Stimulated activated CD4-positive, alpha-beta T cell treated with anti-CD3 and anti-CD28 coated beads, TNF-alpha, amount 100 ng/mL, for 24 hours (primary cell): ENCODE results near the gene OR5A2.
"Not testable (repeated sequence)": the region's sequence is repeated elsewhere in the genome, so short reads cannot be mapped to it uniquely, and the experiment has no call there.

Experiments used
- DNase-seq, 3 experiments: peaks; one replicate each; pipeline ENCODE4 v3.0.0-alpha.2; 2020; ENCODE audit warnings: low read depth in 3 of 3

OR5A2 gene

DNA sequence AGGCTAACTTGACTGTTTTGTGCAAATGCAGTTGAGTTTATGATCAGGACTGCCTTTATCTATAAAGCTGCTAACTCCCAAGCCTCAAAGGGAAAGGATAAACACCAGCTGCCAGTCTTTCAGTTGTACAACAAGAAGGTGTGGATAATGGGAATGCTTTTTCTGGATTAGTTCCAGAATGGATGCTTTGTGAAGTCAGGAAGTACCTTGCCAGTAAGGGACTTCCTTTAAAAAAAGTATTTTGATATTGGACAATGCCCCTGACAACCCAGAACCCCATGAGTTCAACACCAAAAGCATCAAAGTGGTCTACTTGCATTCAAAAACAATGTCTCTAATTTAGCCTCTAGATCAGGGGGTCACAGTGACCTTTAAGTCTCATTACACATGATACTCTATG is 32.0 kb downstream of the OR5A2 start:
- no peak for DNase-seq

DNA sequence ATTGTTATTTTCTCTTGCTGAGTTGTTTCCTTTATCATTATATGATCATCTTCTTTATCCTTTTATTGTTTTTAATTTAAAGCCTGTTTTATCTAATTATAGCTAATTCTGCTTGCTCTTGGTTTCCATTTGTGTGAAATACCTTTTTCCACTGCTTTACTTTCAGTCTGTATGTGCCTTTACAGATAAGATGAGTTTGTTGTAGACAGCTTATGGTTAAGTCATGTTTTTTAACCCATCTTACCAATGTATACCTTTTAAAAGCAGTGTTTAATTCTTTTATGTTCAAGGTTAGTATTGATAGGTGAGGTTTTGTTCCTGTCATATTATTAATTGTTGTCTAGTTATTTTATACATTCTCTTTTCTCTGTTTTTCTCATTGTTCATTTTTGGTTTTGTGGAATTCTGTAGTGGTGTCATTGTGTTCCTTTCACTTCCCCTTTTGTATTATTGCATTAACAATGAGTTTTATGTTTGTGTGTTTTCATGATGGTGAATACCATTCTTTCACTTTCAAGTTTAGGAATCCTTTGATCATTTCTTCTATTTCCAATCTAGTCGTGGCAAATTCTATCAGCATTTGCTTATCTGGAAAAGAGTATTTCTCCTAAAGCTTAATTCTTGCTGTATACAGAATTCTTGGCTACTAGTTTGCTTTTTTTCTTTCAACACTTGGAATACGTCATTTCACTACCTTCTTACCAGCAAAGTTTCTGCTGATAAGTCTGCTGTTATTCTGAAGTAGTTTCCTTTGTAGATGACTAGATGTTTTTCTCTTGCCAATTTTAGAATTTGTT is 45.8 kb downstream of the OR5A2 start:
- no peak for DNase-seq

DNA sequence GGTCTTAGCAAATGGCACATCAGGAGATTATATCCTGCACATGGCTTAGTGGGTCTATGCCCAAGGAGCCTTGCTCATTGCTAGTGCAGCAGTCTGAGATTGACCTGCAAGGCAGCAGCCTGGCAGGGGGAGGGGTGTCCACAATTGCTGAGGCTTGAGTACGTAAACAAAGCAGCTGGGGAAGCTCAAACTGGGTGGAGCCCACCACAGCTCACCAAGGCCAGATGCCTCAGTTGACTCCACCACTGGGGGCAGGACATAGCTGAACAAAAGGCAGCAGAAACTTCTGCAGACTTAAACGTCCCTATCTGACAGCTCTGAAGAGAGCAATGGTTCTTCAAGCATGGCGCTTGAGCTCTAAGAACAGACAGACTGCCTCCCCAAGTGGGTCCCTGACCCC is 53.9 kb downstream of the OR5A2 start:
- DNase-seq: not testable (repeated sequence)

DNA sequence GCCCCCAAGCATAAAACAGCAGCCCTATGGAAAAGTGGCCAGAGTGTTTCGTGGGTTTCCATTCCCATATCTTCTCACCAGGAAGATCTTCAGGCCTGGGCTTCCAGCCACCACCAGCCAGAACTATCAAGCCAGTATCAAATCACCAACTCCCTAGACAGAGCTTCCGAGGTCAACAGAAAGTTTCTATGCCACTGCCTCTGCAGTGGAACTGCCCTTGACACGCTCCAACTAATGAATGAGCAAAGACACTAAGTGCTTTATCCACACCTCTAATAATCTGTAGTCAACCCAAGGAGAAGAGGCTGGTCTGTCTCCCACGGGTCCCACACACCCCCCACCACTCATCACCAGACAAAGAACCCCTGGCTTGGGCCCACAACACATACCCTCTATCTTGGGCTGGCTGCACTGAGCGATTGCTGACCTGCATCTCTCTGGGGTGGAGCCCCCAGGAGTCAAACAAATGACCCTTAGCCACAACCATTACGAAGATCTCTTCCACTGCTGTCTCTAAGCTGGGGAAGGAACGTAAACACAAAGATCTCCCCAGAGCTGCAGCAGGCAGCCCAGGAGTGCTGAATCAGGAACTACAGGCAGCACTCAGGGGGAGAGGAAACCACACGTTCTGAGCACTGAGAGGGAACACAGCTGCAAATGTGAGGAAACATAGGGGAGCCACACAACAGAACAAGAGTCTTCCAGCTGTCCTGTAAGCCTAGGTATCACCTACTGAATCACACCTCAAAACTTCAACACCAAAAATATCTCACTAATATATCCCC is 57.8 kb downstream of the OR5A2 start:
- no peak for DNase-seq
